GM12878 (cell line): ENCODE measurements around the gene ATP6V0A1. TPM values are rescaled to one million over a fixed set of nuclear protein-coding genes. Genes with fewer than 3 reads are reported as not detected.
A peak's percentile ranks its signal among the peaks of the same experiment; 100 is the strongest.

ENCODE experiments used
- CREB1 ChIP-seq: IDR thresholded peaks from 2 replicates; pipeline ENCODE4 v1.6.1; 2012; ENCODE audit warnings: low read depth, mild to moderate bottlenecking, inconsistent platforms
- NKRF ChIP-seq: fragments of 450-650 bp; conservative IDR thresholded peaks from 2 replicates; pipeline ENCODE4 v1.6.1; 2017; ENCODE audit warnings: mild to moderate bottlenecking, moderate library complexity
- NR2F1 ChIP-seq: fragments of 450-650 bp; conservative IDR thresholded peaks from 2 replicates; pipeline ENCODE4 v1.6.1; 2017; ENCODE audit warnings: mild to moderate bottlenecking
- PBX3 ChIP-seq: IDR thresholded peaks from 2 replicates; pipeline ENCODE4 v1.6.1; 2011; ENCODE audit warnings: mild to moderate bottlenecking, low read depth, low read length, moderate library complexity; ENCODE audit not compliant: insufficient replicate concordance
- RAD51 ChIP-seq: fragments of 450-650 bp; IDR thresholded peaks from 2 replicates; pipeline ENCODE4 v1.6.1; 2016; ENCODE audit warnings: moderate library complexity, mild to moderate bottlenecking, inconsistent platforms
- SREBF1 ChIP-seq: IDR thresholded peaks from 2 replicates; pipeline ENCODE4 v1.6.1; 2012; ENCODE audit warnings: mild to moderate bottlenecking, low read length
- ZBTB33 ChIP-seq: fragments of 450-650 bp; IDR thresholded peaks from 2 replicates; pipeline ENCODE4 v1.6.1; 2017; ENCODE audit warnings: mild to moderate bottlenecking
- ZNF207 ChIP-seq: fragments of 450-650 bp; IDR thresholded peaks from 2 replicates; pipeline ENCODE4 v1.6.1; 2014; ENCODE audit warnings: antibody characterized with exemption, mild to moderate bottlenecking, borderline replicate concordance
- polyA plus RNA-seq, 11 experiments: library from polyadenylated mRNA; depleted of rRNA in 4 of 11; unstranded in 6 of 11; stranded (reverse) in 5 of 11; fragments of >200 nt; fragmentation: Nextera tagmentation in 4 of 11; fragmentation: Illumina TruSeq in 1 of 11; extraction: Ambion mirVana in 4 of 11; extraction: Trizol in 1 of 11; gene quantifications; 1 replicate in 1 of 11; 2 replicates in 10 of 11; pipeline versions ENCODE4 v1.2.1 to v1.2.3, GENCODE V29; 2011 to 2016; ENCODE audit warnings: inconsistent platforms in 2 of 11, missing spikeins in 2 of 11, low read depth in 1 of 11
- total RNA-seq, 4 experiments: library from RNA; depleted of rRNA in 3 of 4; stranded (reverse); fragments of >200 nt in 3 of 4; fragmentation: Illumina TruSeq in 1 of 4; extraction: Trizol in 1 of 4; gene quantifications; 2 replicates each; pipeline versions ENCODE4 v1.2.1 to v1.2.3, GENCODE V29; 2013 to 2021

The ATP6V0A1 gene
- total and polyA plus RNA-seq, 10 of the 15 experiments (the other 5 are each of a cell fraction or from before 2014, with no cell fraction given), result 3.0 to 76.6 (median 30.9) TPM

- TF ChIP-seq ZBTB33 (peak; percentile 71; the same call in 1 of the 2 replicates), NR2F1 (peak; percentile 40; the same call in 1 of the 2 replicates), NKRF (0 out of 2 replicates have a peak, but pooled peaks have one; percentile 41), RAD51 (no peak), ZNF207 (no peak), SREBF1 (no peak), CREB1 (peak; percentile 35; the same call in 1 of the 2 replicates), PBX3 (peak; percentile 16)
Measured at GRCh38 chr17:42548070-42548837, 89.6 kb downstream of the ATP6V0A1 start (continued).
